CD4-positive, CD25-positive, alpha-beta regulatory T cell (primary cell): ENCODE results near the gene KRTAP15-1. TPM values are rescaled to one million over a fixed set of nuclear protein-coding genes. Genes with fewer than 3 reads are reported as not detected.

Experiments
- ATAC-seq, 2 donors: fragments of 150-1000 bp; cut with Tn5 transposase; one replicate each; pipeline ENCODE4 v1.10.0; 2021; ENCODE audit warnings: low read depth in 2 of 2, moderate number of reproducible peaks in 2 of 2, moderate library complexity in 1 of 2
- DNase-seq, 3 donors: peaks; one replicate each; pipeline versions ENCODE4 v3.0.0 to v3.0.0-alpha.2; 2012 to 2022; ENCODE audit warnings: mixed read lengths in 1 of 3
- H3K27ac ChIP-seq: one replicate; pipeline ENCODE4 v1.7.0; 2013; ENCODE audit warnings: mild to moderate bottlenecking, low read length; ENCODE audit not compliant: insufficient read depth, poor library complexity, severe bottlenecking
- H3K27me3 ChIP-seq: one replicate; pipeline ENCODE4 v1.7.0; 2013; ENCODE audit warnings: low read length; ENCODE audit not compliant: control insufficient read depth, insufficient read depth
- H3K36me3 ChIP-seq: one replicate; pipeline ENCODE4 v1.7.0; 2013; ENCODE audit warnings: mild to moderate bottlenecking, low read length, moderate library complexity; ENCODE audit not compliant: control insufficient read depth, insufficient read depth
- H3K4me1 ChIP-seq: 2 replicates; pipeline ENCODE4 v1.7.0; 2013; ENCODE audit warnings: mild to moderate bottlenecking, low read length; ENCODE audit not compliant: insufficient read depth, control insufficient read depth, poor library complexity, severe bottlenecking
- H3K4me3 ChIP-seq: one replicate; pipeline ENCODE4 v1.7.0; 2013; ENCODE audit warnings: low read depth, mild to moderate bottlenecking, low read length, moderate library complexity
- H3K9me3 ChIP-seq, 2 experiments: 1 replicate in 1 of 2; 2 replicates in 1 of 2; pipeline ENCODE4 v1.7.0; 2013; ENCODE audit warnings: low read length in 2 of 2, mild to moderate bottlenecking in 1 of 2, moderate library complexity in 1 of 2; ENCODE audit not compliant: control insufficient read depth in 2 of 2
- H3K27ac Mint-ChIP-seq, 3 donors: one replicate each; pipeline ENCODE4 v1.8.0; 2020 to 2022; ENCODE audit warnings: mild to moderate bottlenecking in 3 of 3, mixed read lengths in 3 of 3, moderate library complexity in 2 of 3
- H3K27me3 Mint-ChIP-seq: one replicate; pipeline ENCODE4 v1.8.0; 2022; ENCODE audit warnings: mild to moderate bottlenecking, mixed read lengths
- H3K36me3 Mint-ChIP-seq: one replicate; pipeline ENCODE4 v1.8.0; 2020; ENCODE audit warnings: mixed read lengths
- H3K4me1 Mint-ChIP-seq, 4 donors: one replicate each; pipeline ENCODE4 v1.8.0; 2020 to 2022; ENCODE audit warnings: mixed read lengths in 4 of 4, mild to moderate bottlenecking in 1 of 4
- H3K4me3 Mint-ChIP-seq, 4 donors: one replicate each; pipeline ENCODE4 v1.8.0; 2020 to 2022; ENCODE audit warnings: mild to moderate bottlenecking in 4 of 4, mixed read lengths in 4 of 4, moderate library complexity in 3 of 4
- H3K9me3 Mint-ChIP-seq, 7 donors: one replicate each; pipeline ENCODE4 v1.8.0; 2020 to 2022; ENCODE audit warnings: mixed read lengths in 7 of 7, mild to moderate bottlenecking in 3 of 7, moderate library complexity in 2 of 7
- polyA plus RNA-seq, 4 donors: library from polyadenylated mRNA; unstranded; fragments of 300-500 nt; fragmentation: Illumina TruSeq; gene quantifications; one replicate each; pipeline ENCODE4 v1.2.3, GENCODE V29; 2021
- total RNA-seq: library from RNA; stranded (reverse); gene quantifications from one replicate; pipeline ENCODE4 v1.2.3, GENCODE V29; 2022

KRTAP15-1 gene
- total RNA-seq: not detected
- polyA plus RNA-seq: not detected

GRCh38 chr21:30439975-30440374, at the start of gene KRTAP15-1:
TSS of gene KRTAP15-1 (plus strand) at chr21:30440275. CDS start at chr21:30440328, 53 bp downstream.
- no peaks in the 10 kb centered on the region for H3K27me3 ChIP-seq
- no peaks in the 10 kb centered on the region for H3K36me3 Mint-ChIP-seq

GRCh38 chr21:30391492-30392025, 48.5 kb upstream of the KRTAP15-1 start:
- H3K9me3 Mint-ChIP-seq: peaks cover 0 to 9% (median 1%) of the 10 kb centered on the region in 7 donors
- H3K4me1 Mint-ChIP-seq: no peaks in the 10 kb centered on the region
- H3K27ac Mint-ChIP-seq: no peak overlapping the region
- no peak overlapping the region for H3K4me3 ChIP-seq
- H3K27ac ChIP-seq: no peak overlapping the region
- no peaks in the 10 kb centered on the region for H3K36me3 ChIP-seq
- no peaks in the 10 kb centered on the region for H3K27me3 ChIP-seq
- no peak overlapping the region for H3K4me3 Mint-ChIP-seq
- ATAC-seq (no peak), DNase-seq (no peak)
- no peaks in the 10 kb centered on the region for H3K9me3 ChIP-seq
- no peaks in the 10 kb centered on the region for H3K36me3 Mint-ChIP-seq
- H3K4me1 ChIP-seq: no peaks in the 10 kb centered on the region
- no peaks in the 10 kb centered on the region for H3K27me3 Mint-ChIP-seq

More at GRCh38 chr21:30439975-30440374, at the start of gene KRTAP15-1:
- H3K4me3 ChIP-seq: no peak within 1 kb of the TSS
- no peaks in the 10 kb centered on the region for H3K4me1 ChIP-seq
- ATAC-seq (no peak), DNase-seq (no peak)
- Mint-ChIP-seq H3K27me3 (peaks cover 7% of the 10 kb centered on the region), H3K4me3 (no peak within 1 kb of the TSS), H3K27ac (no peak within 1 kb of the TSS), H3K9me3 (peaks cover 0 to 3% (median 1%) of the 10 kb centered on the region in 7 donors), H3K4me1 (no peaks in the 10 kb centered on the region)
- H3K27ac ChIP-seq: no peak within 1 kb of the TSS
- H3K9me3 ChIP-seq: no peaks in the 10 kb centered on the region
- no peaks in the 10 kb centered on the region for H3K36me3 ChIP-seq

GRCh38 chr21:30395731-30396130, 44.3 kb upstream of the KRTAP15-1 start, which contains the start of gene KRTAP13-1:
TSS of gene KRTAP13-1 (plus strand) at chr21:30396031. CDS start at chr21:30396087, 56 bp downstream.
- Histone ChIP-seq H3K9me3 (no peaks in the 10 kb centered on the region), H3K36me3 (no peaks in the 10 kb centered on the region), H3K27ac (no peak within 1 kb of the TSS), H3K4me3 (no peak within 1 kb of the TSS), H3K4me1 (no peaks in the 10 kb centered on the region), H3K27me3 (no peaks in the 10 kb centered on the region)
- Mint-ChIP-seq H3K4me3 (no peak within 1 kb of the TSS), H3K4me1 (no peaks in the 10 kb centered on the region), H3K27me3 (no peaks in the 10 kb centered on the region), H3K9me3 (peaks cover 0 to 5% (median 0%) of the 10 kb centered on the region in 7 donors), H3K27ac (no peak within 1 kb of the TSS), H3K36me3 (no peaks in the 10 kb centered on the region)
- DNase-seq: no peak
- no peak for ATAC-seq

- Histone ChIP-seq H3K4me1 (no peaks in the 10 kb centered on the region), H3K36me3 (no peaks in the 10 kb centered on the region), H3K9me3 (no peaks in the 10 kb centered on the region), H3K27me3 (no peaks in the 10 kb centered on the region), H3K4me3 (no peak overlapping the region), H3K27ac (no peak overlapping the region)
- ATAC-seq: no peak
- no peaks in the 10 kb centered on the region for H3K27me3 Mint-ChIP-seq
- no peak overlapping the region for H3K27ac Mint-ChIP-seq
- H3K4me3 Mint-ChIP-seq: no peak overlapping the region
- H3K9me3 Mint-ChIP-seq: peaks cover 0 to 10% (median 4%) of the 10 kb centered on the region in 7 donors
- no peaks in the 10 kb centered on the region for H3K36me3 Mint-ChIP-seq
- no peaks in the 10 kb centered on the region for H3K4me1 Mint-ChIP-seq
- peak in 1 of 3 donors; percentile 34 for DNase-seq
These were observed 31.1 kb upstream of the KRTAP15-1 start for GRCh38 chr21:30408782-30409494.

- Mint-ChIP-seq H3K9me3 (peaks cover 0 to 9% (median 0%) of the 10 kb centered on the region in 7 donors), H3K4me1 (no peaks in the 10 kb centered on the region), H3K4me3 (no peak overlapping the region), H3K36me3 (no peaks in the 10 kb centered on the region), H3K27me3 (no peaks in the 10 kb centered on the region), H3K27ac (no peak overlapping the region)
- DNase-seq (no peak), ATAC-seq (no peak)
- no peak overlapping the region for H3K4me3 ChIP-seq
- H3K9me3 ChIP-seq: no peaks in the 10 kb centered on the region
- H3K27me3 ChIP-seq: no peaks in the 10 kb centered on the region
- H3K4me1 ChIP-seq: no peaks in the 10 kb centered on the region
- H3K36me3 ChIP-seq: no peaks in the 10 kb centered on the region
- no peak overlapping the region for H3K27ac ChIP-seq
These were observed 24.1 kb upstream of the KRTAP15-1 start for GRCh38 chr21:30415993-30416392.

- ATAC-seq (no peak), DNase-seq (no peak)
- H3K27me3 ChIP-seq: no peaks in the 10 kb centered on the region
- H3K27ac ChIP-seq: no peak within 1 kb of the TSS
- no peaks in the 10 kb centered on the region for H3K9me3 ChIP-seq
- no peaks in the 10 kb centered on the region for H3K4me1 ChIP-seq
- no peaks in the 10 kb centered on the region for H3K4me1 Mint-ChIP-seq
- no peaks in the 10 kb centered on the region for H3K36me3 Mint-ChIP-seq
- no peak within 1 kb of the TSS for H3K4me3 ChIP-seq
- H3K36me3 ChIP-seq: no peaks in the 10 kb centered on the region
- H3K27me3 Mint-ChIP-seq: no peaks in the 10 kb centered on the region
- no peak within 1 kb of the TSS for H3K27ac Mint-ChIP-seq
- H3K4me3 Mint-ChIP-seq: no peak within 1 kb of the TSS
- peaks cover 0 to 2% (median 0%) of the 10 kb centered on the region in 7 donors for H3K9me3 Mint-ChIP-seq
These were observed 14.2 kb upstream of the KRTAP15-1 start, which contains the start of gene KRTAP13-3 for GRCh38 chr21:30425826-30426225. TSS of gene KRTAP13-3 (minus strand) at chr21:30425926. CDS start at chr21:30425912, 14 bp downstream.

- no peak for ATAC-seq
- H3K36me3 ChIP-seq: no peaks in the 10 kb centered on the region
- Mint-ChIP-seq H3K9me3 (peaks cover 0 to 2% (median 0%) of the 10 kb centered on the region in 7 donors), H3K4me1 (no peaks in the 10 kb centered on the region), H3K27me3 (no peaks in the 10 kb centered on the region), H3K27ac (no peak overlapping the region), H3K36me3 (no peaks in the 10 kb centered on the region), H3K4me3 (no peak overlapping the region)
- H3K27ac ChIP-seq: no peak overlapping the region
- no peaks in the 10 kb centered on the region for H3K4me1 ChIP-seq
- no peaks in the 10 kb centered on the region for H3K9me3 ChIP-seq
- H3K4me3 ChIP-seq: no peak overlapping the region
- no peak for DNase-seq
- H3K27me3 ChIP-seq: no peaks in the 10 kb centered on the region
These were observed 13.3 kb upstream of the KRTAP15-1 start for GRCh38 chr21:30426731-30427130.
